HG03520 (cell line): ENCODE data around the gene CD151.

Experiments
- ATAC-seq: cut with Tn5 transposase; IDR thresholded peaks from one replicate; pipeline ENCODE4 v1.9.1; 2021; ENCODE audit warnings: mild to moderate bottlenecking, moderate library complexity; ENCODE audit not compliant: unreplicated experiment

Gene CD151

DNA sequence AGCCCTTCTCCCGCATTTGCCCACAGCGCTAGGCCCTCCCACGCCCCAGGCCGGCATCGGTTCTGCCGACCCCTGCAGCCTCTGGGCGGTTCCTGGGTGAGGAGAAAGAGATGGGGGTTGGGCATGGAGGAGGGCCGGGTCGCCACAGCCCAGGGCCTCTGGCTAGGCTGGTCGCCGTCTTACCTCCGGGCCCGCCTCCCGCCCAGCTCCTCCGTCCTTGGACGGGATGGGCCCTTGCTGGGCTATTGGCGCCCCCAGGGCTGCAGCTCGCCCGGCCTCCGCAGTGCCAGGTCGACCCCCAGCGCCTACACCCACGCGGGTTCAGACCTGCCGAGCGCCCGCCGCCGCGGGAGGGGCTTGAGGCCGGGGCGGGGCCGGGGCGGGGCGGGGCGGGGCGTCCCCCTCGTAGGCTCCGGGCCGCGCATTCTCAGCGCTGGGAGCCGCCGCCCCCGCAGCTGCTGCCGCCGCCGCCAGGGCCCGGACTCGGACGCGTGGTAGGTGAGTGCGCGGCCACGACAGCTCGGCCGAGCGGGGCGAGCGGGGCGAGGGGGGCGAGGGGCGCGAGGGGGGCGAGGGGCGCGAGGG lies at the start of gene CD151:
Gene CD151, plus strand, starts transcription at position 424 of the 585 bp plus-strand sequence. CDS start 3,118 bp downstream, outside the sequence.
- ATAC-seq: no peak

- ATAC-seq: no peak
These were observed 49.2 kb upstream of the CD151 start for GRCh38 chr11:783581-784015.

- no peak for ATAC-seq
These were observed 46.3 kb upstream of the CD151 start for GRCh38 chr11:786235-787083.

- no peak for ATAC-seq
These were observed 45.6 kb upstream of the CD151 start for GRCh38 chr11:787084-787675.

DNA sequence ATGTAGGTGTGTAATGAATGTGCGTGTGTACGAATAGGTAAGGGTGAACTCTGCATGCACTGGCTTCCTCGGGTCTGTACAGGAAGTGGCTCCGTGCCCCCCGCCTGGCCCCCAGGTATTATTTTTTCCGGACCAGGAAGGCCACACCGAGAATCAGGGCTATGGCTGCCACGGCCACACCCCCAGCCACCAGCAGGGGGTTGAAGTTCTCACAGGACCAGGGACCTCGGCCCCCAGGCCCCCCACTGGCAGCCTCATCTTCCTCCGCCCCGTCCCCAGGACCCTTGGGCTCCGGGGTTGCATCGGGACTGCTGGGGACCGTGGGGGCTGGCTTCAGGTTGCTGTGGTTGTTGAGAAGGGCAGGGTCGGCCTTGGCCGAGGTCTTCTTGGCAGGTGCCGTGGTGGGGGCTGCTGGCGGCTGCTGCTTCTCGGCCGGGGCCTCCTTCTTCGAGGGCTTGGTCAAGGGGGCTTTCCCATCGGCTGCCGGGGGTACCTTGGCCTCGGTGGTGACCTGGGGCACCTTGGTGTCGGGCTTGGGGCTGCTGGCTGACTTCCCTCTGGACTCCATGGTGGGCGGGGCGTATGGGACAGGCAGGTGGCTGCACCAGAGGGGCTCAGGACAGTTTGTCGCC lies 44.6 kb upstream of the CD151 start:
- ATAC-seq: no peak

DNA sequence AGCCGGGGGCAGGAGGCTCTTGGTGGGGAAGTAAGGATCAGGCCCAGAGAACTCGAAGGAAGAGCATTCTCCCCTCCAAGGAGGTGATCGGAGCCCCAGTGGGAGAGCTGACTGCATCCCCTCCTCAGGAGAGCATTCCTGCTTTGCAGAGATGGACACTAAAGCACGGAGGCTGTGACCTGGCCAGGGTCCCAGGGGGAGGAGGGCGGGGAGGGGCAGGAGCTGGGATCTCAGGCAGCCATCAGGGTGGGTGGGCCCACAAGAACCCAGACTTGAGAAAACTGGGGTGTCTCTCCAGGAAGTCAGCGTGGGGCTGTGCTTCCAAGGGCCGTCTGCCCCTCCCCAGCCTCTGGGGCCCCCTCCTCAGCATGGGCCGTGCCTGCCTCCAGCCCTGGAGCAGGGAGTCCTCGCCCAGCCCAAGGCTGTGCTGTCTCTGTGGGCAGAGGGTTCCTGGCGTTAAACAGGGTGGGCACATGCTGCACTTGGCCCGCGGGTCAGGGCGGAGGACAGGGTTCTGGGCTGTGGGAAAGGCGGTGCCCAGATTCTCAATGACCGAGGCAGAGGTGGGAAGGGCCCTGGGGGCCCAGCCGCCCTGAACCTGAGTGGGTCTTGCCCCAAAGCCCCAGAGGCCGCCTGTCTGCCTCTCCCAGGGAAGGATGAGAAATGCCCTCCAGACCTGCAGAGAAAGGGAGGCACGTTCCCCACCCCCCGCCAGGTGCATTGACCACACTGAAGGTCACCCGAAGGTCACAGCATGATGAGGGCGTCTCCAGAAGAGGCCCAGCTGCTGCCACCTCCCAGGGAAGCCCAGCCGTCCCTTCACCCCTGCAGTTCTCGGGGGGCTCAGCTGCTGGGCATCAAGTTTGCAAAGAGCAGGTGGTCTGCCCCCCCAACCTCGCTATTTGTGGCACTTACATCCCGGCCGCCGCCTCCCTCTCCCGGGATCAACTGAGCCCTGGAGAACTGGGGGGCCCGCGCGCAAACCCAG lies 43.5 kb upstream of the CD151 start:
- no peak for ATAC-seq

- no peak for ATAC-seq
These were observed 42.8 kb upstream of the CD151 start, which contains the start of gene CEND1 for GRCh38 chr11:789943-790342. Gene CEND1 (minus strand): TSS chr11:790090. CDS start chr11:788576, 1,514 bp downstream.

DNA sequence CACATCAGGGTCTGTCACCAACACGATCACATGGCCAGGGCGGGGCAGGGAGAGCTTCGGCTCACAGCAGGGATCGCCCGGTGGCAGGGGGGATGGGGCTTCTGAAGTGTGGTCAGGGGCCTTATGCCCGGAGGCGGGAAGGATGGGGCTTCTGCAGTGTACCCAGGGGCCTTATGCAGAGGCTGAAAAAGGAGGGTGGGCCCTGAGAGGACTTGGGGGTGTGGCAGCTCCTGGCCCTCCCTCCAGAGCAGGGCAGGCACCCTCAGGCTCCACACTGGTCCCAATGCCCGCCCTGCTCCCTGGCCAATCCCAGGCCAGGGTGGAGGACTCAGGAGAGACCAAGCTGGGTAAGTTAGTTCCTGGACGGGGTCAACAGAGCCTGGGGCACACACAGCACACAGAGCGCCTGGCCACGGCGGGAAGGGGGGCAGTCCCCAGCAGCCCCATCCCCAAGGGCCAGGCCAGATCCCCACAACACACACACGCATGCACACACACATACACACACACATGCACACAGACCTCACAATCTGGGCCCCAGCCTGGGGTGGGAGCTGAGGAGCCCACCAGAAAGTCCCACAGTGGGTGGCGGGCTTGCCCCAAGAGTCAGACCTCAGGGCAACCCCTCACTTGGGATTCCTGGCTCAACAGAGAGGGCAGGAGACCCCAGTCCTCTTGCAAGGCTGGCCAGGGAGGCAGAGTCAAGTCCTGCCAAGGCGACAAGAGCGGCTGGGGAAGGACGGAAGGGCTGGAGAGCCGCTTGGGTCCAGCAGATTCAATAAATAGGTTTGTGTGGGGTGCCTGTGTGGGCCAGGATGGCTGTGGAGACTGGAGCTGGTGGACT lies 41.8 kb upstream of the CD151 start:
- no peak for ATAC-seq

GRCh38 chr11:791658-792534 lies 40.9 kb upstream of the CD151 start:
- no peak for ATAC-seq

- no peak for ATAC-seq
These were observed 40.3 kb upstream of the CD151 start for GRCh38 chr11:792535-792821.

DNA sequence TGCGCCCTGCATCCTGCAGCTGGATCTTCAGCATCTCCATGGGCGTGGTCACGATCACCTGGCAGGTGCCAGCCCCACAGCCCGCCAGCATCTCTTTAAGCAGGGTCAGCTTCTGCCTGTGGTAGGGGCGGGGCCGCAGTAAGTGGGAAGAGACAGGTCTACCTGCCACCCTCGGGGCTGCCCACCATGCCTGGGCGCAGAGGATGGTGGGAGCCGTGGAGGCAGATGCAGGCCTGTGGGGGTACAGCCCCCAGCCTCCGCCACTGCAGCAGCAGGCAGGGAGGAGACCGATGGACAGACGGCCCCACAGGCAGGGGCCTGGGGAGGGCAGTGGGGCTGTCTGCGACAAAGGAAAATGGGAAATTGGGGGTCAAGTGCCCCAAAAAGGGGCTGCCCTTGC lies 39.9 kb upstream of the CD151 start:
- ATAC-seq: no peak

GRCh38 chr11:793556-793955 lies 39.2 kb upstream of the CD151 start:
- no peak for ATAC-seq

- ATAC-seq: no peak
These were observed 38.6 kb upstream of the CD151 start for GRCh38 chr11:794013-794765.

DNA sequence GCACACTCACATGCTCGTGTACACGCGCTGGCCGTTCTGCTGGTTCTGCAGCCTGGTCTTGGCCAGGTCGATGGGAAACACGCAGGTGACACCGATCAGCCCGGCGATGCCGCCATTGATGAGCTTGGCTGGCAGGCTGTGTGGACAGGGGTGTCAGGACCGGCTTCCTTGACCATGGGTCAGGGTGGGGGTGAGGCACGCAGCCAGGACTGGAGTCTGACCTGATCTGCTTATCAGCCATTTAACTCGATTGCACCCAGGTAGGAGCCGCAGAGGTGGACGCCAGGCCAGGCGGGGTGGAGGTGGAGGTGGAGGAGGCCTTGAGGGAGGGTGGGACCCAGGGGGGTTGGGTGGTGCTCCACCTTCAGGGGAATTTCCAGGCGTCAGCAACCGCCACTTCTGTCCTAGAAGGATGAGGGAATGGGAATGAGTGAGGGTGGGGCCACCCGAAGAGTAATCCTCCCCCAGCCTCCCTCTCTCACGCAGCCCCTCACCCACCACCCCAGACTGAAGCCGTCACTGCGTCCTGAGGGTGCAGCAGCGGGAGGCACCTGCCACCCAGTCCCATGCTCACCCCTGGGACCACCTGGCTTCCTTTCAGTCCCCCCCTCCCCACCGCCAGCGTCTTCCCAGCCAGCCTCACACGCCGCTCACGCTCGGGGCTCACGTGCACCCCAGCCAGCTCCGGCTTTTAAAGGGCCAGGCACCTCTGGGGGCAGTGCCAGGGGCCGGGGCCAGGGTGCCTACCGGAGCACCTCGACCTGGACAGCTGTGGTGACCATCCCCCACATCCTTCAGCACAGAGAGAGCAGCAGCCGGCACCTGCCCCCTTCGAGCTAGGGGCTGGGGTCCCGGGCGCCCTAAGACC lies 37.8 kb upstream of the CD151 start:
- no peak for ATAC-seq

DNA sequence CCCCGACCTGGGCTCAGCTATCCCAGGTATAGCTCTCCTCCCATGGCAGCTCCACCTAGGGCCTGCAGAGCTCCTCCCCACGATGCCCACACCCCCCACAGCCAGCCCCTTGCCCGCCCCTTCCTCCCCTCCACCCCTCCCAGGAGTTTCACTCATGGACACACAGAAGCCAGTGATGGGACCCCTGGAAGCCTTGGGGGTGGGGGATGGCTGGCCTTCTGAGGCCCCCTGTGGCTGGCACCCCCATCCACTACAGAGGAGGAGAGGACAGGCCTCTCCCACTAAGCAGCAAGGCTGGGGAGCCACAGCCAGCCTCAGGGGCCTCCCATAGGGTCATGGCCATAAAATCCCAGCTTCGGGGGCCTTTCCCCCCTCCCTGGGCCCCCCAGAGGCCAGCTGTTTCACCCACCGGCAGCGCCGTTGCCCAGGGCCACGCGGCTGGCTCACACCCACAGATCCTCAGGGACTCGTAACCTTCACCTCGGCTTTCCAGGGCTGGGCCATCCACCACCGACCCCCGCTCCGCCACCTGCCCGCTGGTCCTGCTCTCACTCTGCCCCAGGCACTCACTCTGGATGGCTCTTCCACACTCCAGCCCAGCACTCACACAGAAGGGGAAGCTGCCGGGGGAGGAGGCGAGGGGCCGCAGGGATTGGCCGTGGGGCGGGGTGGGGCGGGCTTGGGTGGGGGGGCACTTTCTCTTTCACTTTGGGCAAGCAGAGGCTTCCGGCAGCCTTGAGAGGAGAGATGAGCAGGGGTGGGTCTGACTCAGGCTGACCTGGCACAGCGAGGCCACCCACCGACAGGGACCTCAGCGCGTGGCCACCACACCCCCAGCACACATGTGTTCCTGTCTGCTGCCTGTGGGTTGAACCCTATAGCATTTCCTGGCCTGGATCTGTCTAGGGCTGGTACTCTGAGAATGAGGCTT lies 36.9 kb upstream of the CD151 start:
- peak; percentile 31 for ATAC-seq
